ENCODE results near the gene BLOC1S2.
A peak's percentile ranks its signal among the peaks of the same experiment; 100 is the strongest.
"Not testable (repeated sequence)": the region's sequence is repeated elsewhere in the genome, so short reads cannot be mapped to it uniquely, and the experiment has no call there.

Gene BLOC1S2

GRCh38 chr10:100286051-100287033 is at the start of gene BLOC1S2:
TSS of gene BLOC1S2 (minus strand) at chr10:100286680. CDS start at chr10:100286659, 21 bp downstream.
- DNase-seq = peak; percentile 39

GRCh38 chr10:100334762-100335161 is 48.3 kb upstream of the BLOC1S2 start:
- no peak for DNase-seq

DNA sequence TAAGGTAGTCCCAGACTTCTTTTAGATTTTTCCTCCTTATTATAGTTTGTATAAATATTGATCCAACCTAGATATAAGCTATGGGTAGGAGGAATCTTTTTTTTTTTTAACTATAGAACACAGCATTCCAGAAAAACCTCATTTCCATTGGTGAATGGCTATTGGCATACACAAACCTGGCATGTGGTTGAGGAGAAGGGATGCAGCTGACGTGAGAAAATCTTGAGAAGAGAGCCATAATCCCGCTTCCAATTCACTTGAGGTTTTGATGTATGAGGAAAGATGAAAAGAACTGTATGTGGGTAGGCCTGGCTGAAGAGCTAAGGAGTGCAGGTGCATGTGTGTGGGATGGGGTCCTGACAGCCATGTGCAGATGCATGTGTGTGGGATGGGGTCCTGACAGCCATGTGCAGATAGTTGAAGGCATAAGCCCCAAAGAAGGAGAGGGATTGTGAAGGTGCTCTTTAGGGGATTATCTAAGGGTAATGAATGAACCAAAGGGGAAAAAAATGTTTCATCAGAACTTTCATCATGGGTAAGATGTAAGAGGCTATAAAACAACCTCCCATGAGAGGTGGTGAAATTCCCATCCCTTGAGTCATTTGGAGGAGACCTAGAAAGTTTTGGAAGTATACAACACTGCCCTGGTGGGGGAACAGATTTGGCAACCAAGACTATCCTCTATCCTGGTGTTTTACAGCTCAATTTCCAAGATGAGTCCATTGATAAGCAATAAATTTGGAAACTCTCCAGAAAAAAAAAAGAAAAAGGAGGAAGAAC is 47.4 kb upstream of the BLOC1S2 start:
- DNase-seq = no peak

DNA sequence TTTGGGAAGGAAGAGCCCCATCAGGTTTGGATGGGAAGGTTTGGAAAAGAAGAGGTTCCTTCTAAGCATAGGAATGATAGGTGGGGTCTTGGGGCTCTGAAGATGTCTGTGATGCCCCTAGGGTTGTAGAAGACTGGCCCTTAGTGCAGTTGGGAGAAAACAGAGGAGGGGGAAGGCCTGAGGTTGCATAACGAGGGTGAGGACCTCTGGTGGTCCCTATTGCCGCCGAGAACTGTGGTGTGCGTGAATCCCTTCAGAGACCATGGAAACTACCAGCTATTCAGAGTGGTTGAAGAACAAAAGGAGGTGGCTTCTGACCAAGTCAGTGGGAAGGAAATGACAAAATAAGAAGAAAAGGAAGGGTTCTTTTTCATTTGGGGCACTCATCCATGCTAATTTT is 46.6 kb upstream of the BLOC1S2 start:
- DNase-seq = no peak

DNA sequence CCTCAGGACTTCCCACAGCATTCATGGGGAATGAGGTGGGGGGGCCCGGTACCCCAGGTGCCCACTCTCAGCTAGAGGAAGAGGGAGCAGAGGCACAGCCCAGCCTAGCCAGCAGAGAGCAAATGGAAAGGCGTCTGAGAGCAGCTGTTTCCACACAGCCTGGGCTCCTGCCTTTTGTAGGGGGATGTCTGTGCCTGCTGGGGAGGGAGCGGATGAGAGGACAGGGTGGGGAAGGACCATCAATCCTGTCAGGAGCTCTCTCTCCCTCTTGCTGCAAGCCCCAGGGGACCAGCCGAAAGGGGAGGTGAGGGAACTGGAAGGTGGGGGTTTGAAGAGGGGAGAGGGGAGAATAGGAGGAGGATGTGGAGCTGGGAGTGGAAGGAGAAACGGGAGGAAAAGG is 43.6 kb upstream of the BLOC1S2 start, which contains the start of gene PKD2L1:
TSS of gene PKD2L1 (minus strand) at position 150 of the 400 bp plus-strand sequence. CDS start at position 25, 125 bp downstream.
- DNase-seq = no peak

- DNase-seq = no peak
Measured at GRCh38 chr10:100328198-100328597, 41.7 kb upstream of the BLOC1S2 start.

- no peak for DNase-seq
Measured at GRCh38 chr10:100327718-100328009, 41.2 kb upstream of the BLOC1S2 start.

DNA sequence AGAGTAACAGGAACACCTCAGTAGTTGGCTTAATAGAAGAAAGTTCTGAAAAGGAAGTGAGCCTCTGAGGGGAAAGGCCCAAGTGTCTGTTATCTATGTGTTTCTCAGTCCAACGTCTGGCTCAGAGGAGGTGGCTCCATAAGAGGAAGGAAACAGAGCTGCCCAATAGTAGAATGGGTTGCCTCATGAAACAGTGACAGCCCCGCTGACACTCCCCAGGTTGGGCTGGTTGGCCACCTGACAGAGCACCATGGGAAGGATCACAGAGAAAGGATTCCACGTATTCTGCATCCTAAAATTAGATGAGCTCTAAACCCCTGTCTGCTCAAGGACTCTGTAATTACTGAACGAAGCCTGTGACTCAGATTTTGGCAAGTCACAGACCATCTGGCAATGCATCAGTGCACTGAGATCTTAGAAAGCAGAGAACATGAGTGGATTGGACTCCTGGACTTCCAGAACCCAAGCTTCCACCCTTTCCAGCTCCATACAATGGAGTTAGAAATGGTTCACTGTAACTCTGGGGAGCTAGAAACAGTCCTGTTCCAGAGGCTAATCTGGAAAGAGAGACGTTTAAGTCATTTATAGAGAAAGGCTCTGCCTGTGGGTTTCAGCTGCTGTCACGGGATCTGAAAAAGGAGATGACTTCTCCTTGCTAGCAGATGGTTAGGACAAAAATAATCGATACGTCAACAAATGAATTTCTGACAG is 40.7 kb upstream of the BLOC1S2 start:
- DNase-seq = no peak

DNA sequence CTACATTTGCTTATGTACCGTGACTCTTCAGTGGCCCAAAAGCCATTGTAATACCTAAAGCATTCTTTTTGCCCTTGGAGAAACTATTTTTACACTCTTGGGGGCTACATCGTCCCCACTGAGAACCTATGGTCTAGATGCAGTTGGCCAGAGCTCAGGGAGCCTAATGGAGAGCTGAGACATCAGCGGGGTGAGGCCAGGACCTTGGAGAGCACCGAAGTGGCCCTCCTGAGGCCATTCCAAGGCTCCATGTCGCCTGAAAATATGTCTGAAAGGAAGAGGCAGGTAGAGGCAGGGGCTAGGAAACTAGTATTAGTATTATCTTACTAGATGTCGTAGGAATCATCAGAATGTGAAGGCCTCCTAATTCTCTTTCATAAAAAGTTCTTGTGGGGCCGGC is 38.7 kb upstream of the BLOC1S2 start:
- DNase-seq = no peak

DNA sequence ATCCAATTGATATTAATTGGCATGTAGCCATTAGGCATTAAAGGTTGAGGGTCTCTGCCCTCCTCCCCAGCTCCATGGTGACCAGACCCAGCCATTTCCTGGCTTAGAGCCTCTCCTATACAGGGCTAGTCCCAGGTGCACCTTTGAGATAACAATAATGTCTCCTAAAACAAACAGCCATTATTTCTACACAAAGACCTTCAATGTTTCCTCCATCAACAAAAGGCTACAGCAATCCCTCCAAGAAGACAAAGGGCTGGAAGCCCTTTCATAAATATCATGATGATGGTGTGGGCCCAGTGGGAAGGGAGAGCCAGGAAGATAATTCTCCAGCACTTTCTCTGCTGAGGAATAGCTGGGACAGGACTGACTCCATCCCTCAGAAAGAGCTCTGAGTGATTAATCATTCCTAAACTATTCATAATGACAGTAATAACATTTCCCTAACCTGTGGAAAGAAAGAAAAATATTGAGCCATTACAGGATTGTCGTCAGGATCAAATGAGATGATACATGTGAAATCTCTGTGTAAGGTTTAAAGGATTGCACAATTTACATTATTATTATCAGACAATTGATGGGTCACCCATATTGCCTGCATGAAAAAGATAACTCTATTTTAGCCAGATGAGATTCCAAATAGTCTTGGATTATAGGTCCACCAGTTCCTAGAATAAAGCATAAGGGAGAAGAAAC is 33.4 kb upstream of the BLOC1S2 start:
- no peak for DNase-seq

GRCh38 chr10:100318207-100318606 is 31.7 kb upstream of the BLOC1S2 start:
- no peak for DNase-seq

GRCh38 chr10:100315615-100316014 is 29.1 kb upstream of the BLOC1S2 start:
- no peak for DNase-seq

GRCh38 chr10:100311298-100311697 is 24.8 kb upstream of the BLOC1S2 start:
- no peak for DNase-seq

- no peak for DNase-seq
Measured at GRCh38 chr10:100307684-100308083, 21.2 kb upstream of the BLOC1S2 start.

GRCh38 chr10:100306861-100307260 is 20.4 kb upstream of the BLOC1S2 start:
- DNase-seq = no peak

- DNase-seq = no peak
Measured at GRCh38 chr10:100304414-100304813, 17.9 kb upstream of the BLOC1S2 start.

GRCh38 chr10:100303724-100304319 is 17.3 kb upstream of the BLOC1S2 start:
- no peak for DNase-seq

DNA sequence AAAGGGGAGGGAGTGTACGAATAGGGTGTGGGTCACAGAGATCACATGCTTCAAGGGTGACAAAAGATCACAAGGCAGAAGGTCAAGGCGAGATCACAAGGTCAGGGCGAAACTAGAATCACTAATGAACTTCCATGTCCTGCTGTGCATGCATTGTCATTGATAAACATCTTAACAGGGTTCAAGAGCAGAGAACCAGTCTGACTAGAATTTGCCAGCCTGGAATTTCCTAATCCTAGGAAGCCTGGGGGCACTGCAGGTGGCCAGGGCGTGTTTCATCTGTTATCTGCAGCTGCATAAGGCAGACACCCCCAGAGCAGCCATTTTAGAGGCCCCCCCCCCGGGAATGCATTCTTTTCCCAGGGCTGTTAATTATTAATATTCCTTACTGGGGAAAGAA is 14.6 kb upstream of the BLOC1S2 start:
- DNase-seq = not testable (repeated sequence)

DNA sequence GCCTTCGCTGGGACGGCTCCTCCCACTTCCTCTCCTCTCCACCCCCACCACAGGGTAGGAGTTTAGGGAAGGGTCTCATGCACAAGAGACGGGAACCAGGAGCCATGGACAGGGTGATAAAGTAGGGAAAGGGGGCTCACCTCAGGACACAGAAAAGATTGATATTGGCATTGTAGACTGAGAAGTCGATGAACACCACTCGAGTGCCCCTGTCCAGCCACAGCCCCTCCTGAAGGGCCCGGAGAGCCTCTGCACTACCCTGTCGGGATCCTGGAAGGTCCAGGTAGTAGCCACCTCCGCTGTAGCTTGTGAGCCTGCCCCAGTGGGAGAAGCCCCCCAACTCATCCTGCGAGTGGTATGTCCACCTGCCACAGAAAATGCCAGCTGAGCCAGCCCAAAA is 10.8 kb upstream of the BLOC1S2 start:
- DNase-seq = no peak

GRCh38 chr10:100293066-100293465 is 6.6 kb upstream of the BLOC1S2 start:
- DNase-seq = no peak

- DNase-seq = not testable (repeated sequence)
Measured at GRCh38 chr10:100292300-100292699, 5.8 kb upstream of the BLOC1S2 start.

GRCh38 chr10:100291356-100291755 is 4.9 kb upstream of the BLOC1S2 start:
- DNase-seq = no peak
